Sigmoid colon (tissue), 4 donors: ENCODE measurements around the gene GALNT1.

Experiments used
- CTCF ChIP-seq, 4 experiments: fragments of 450-650 bp in 3 of 4; fragments of 200-600 bp in 1 of 4; IDR thresholded peaks; one replicate each; pipeline ENCODE4 v1.5.1; 2016 to 2019; ENCODE audit warnings: antibody characterized with exemption in 4 of 4, mild to moderate bottlenecking in 3 of 4, moderate library complexity in 2 of 4
- EP300 ChIP-seq, 4 donors: sonication (generic); formaldehyde crosslinking; IDR thresholded peaks; one replicate each; pipeline ENCODE4 v1.6.1; 2017; ENCODE audit warnings: antibody characterized with exemption in 4 of 4
- POLR2A ChIP-seq, 2 donors: fragments of 450-650 bp; IDR thresholded peaks; one replicate each; pipeline ENCODE4 v1.6.1; 2016; ENCODE audit warnings: antibody characterized with exemption in 2 of 2, mild to moderate bottlenecking in 2 of 2, moderate library complexity in 2 of 2
- POLR2AphosphoS5 ChIP-seq, 4 donors: sonication (generic); formaldehyde crosslinking; IDR thresholded peaks; one replicate each; pipeline ENCODE4 v1.6.1; 2017; ENCODE audit warnings: antibody characterized with exemption in 4 of 4

- TF ChIP-seq CTCF (IDR thresholded peaks at IDR 0.05), result no peak
- TF ChIP-seq EP300 (IDR thresholded peaks at IDR 0.05), result no peak
- no peak for TF ChIP-seq POLR2AphosphoS5 (IDR thresholded peaks at IDR 0.05)
- no peak for TF ChIP-seq POLR2A (IDR thresholded peaks at IDR 0.05)
These were observed 140.0 kb downstream of the GALNT1 start for GRCh38 chr18:35721431-35722081.
